SK-N-MC (cell line): Measurements from ENCODE around the gene SOCS1.

Source experiments
- EZH2 ChIP-seq: fragments of 200-600 bp; sonication (generic); IDR thresholded peaks from one replicate; pipeline ENCODE4 v1.6.1; 2017; ENCODE audit warnings: antibody characterized with exemption
- FOXP2 ChIP-seq: optimal IDR thresholded peaks from 2 replicates; pipeline ENCODE3; 2011; ENCODE audit warnings: mild to moderate bottlenecking, moderate library complexity; ENCODE audit not compliant: insufficient read depth; ENCODE audit errors: extremely low read length, control extremely low read depth
- POLR2AphosphoS5 ChIP-seq: IDR thresholded peaks from 2 replicates; pipeline ENCODE4 v1.6.1; 2012; ENCODE audit warnings: mild to moderate bottlenecking, low read depth, low read length, borderline replicate concordance

GRCh38 chr16:11264155-11264832 lies 8.3 kb upstream of the SOCS1 start:
- no peak for TF ChIP-seq FOXP2
- no peak for TF ChIP-seq POLR2AphosphoS5
- TF ChIP-seq EZH2: no peak
